ENCODE measurements around the gene MMP14. TPM values are rescaled to one million over a fixed set of nuclear protein-coding genes. Genes with fewer than 3 reads are reported as not detected.

The MMP14 gene
- total and polyA plus RNA-seq, 3 donors from 2014 or later, result 14.2 to 54.6 (median 35.8) TPM

- H3K27ac ChIP-seq, result no peak overlapping the region
- no peak for TF ChIP-seq POLR2A (IDR thresholded peaks at IDR 0.05)
- no peak for TF ChIP-seq CTCF (IDR thresholded peaks at IDR 0.05)
- H3K9me3 ChIP-seq, result no peaks in the 10 kb centered on the region
- no peaks in the 10 kb centered on the region for H3K36me3 ChIP-seq (ENCODE audit: low read depth, missing control alignments)
- 85% methylated on average over 6 to 9 of the region's 9 CpGs for WGBS, 2 donors
- intact Hi-C loops (cut with DNase I; ENCODE audit: low total_unique reads), result no loop called here
- no peak for DNase-seq
- H3K4me1 ChIP-seq, result no peaks in the 10 kb centered on the region
- no peaks in the 10 kb centered on the region for H3K27me3 ChIP-seq
- H3K4me3 ChIP-seq, result no peak overlapping the region
These were observed 23.2 kb upstream of the MMP14 start for GRCh38 chr14:22813145-22813544.

GRCh38 chr14:22814373-22814772, 22.0 kb upstream of the MMP14 start:
- Histone ChIP-seq H3K4me3 (no peak overlapping the region), H3K27ac (no peak overlapping the region), H3K4me1 (no peaks in the 10 kb centered on the region), H3K27me3 (no peaks in the 10 kb centered on the region), H3K36me3 (ENCODE audit: low read depth, missing control alignments) (no peaks in the 10 kb centered on the region), H3K9me3 (no peaks in the 10 kb centered on the region)
- TF ChIP-seq POLR2A (IDR thresholded peaks at IDR 0.05) (no peak), CTCF (IDR thresholded peaks at IDR 0.05) (no peak)
- 67 to 71% methylated on average over 7 of the region's 7 CpGs for WGBS, 2 donors
- no peak for DNase-seq
- intact Hi-C loops (cut with DNase I; ENCODE audit: low total_unique reads), result no loop called here

GRCh38 chr14:22814941-22815713, 21.3 kb upstream of the MMP14 start, which contains the start of gene SLC7A7:
SLC7A7 (minus strand) TSS chr14:22815435; CDS start chr14:22813398, 2,037 bp downstream.
- Histone ChIP-seq H3K4me3 (no peak within 1 kb of the TSS), H3K27me3 (no peaks in the 10 kb centered on the region), H3K4me1 (no peaks in the 10 kb centered on the region), H3K36me3 (ENCODE audit: low read depth, missing control alignments) (no peaks in the 10 kb centered on the region), H3K9me3 (no peaks in the 10 kb centered on the region), H3K27ac (no peak within 1 kb of the TSS)
- DNase-seq, result no peak
- intact Hi-C loops (cut with DNase I; ENCODE audit: low total_unique reads), result no loop called here
- WGBS, 2 donors, result 42 to 47% methylated on average over 9 to 10 of the region's 10 CpGs
- TF ChIP-seq CTCF (IDR thresholded peaks at IDR 0.05), result no peak
- no peak for TF ChIP-seq POLR2A (IDR thresholded peaks at IDR 0.05)

- Histone ChIP-seq H3K4me3 (no peak overlapping the region), H3K27me3 (no peaks in the 10 kb centered on the region), H3K9me3 (no peaks in the 10 kb centered on the region), H3K36me3 (ENCODE audit: low read depth, missing control alignments) (no peaks in the 10 kb centered on the region), H3K27ac (no peak overlapping the region), H3K4me1 (peaks cover 16% of the 10 kb centered on the region)
- intact Hi-C loops (cut with DNase I; ENCODE audit: low total_unique reads), result no loop called here
- 41 to 44% methylated on average over 10 of the region's 10 CpGs for WGBS, 2 donors
- no peak for TF ChIP-seq POLR2A (IDR thresholded peaks at IDR 0.05)
- TF ChIP-seq CTCF (IDR thresholded peaks at IDR 0.05), result no peak
- DNase-seq, result no peak
These were observed 17.0 kb upstream of the MMP14 start for GRCh38 chr14:22819151-22819988.

Data from testis (tissue), 3 donors.